Ishikawa (cell line): ENCODE results near the gene EIF4E.

ENCODE experiments used
- EP300 ChIP-seq: IDR thresholded peaks from 2 replicates; pipeline ENCODE4 v1.6.1; 2012; ENCODE audit warnings: borderline replicate concordance
- NFIC ChIP-seq: IDR thresholded peaks from 2 replicates; pipeline ENCODE4 v1.6.1; 2012
- YY1 ChIP-seq: IDR thresholded peaks from 2 replicates; pipeline ENCODE4 v1.6.1; 2012; ENCODE audit warnings: low read depth
- TF ChIP-seq, protein P1 (sequence below): IDR thresholded peaks from 2 replicates; pipeline ENCODE4 v1.6.1; 2012; ENCODE audit warnings: low read depth, mild to moderate bottlenecking
- TF ChIP-seq, protein P2 (sequence below): IDR thresholded peaks from 2 replicates; pipeline ENCODE4 v1.6.1; 2012

DNA sequence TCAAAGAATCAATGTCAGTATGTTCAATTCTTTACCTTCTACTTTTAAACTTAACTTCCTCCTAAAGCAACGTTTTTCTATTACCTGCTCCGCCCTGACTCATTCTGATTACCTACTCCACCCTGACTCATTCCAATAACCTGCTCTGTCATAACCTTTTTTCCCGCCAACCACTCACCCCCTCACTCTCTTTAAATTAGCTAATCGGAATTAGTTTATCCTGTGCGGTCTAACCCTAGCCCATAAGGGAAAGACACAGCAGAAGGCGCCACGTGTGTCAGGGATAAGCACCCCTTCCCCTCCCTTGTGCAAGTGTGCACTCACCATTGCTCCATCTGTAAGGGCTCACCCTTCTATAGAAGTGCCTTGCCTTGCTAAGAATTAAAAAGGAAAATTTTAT, 64.4 kb downstream of the EIF4E start:
- TF ChIP-seq, protein P1, sequence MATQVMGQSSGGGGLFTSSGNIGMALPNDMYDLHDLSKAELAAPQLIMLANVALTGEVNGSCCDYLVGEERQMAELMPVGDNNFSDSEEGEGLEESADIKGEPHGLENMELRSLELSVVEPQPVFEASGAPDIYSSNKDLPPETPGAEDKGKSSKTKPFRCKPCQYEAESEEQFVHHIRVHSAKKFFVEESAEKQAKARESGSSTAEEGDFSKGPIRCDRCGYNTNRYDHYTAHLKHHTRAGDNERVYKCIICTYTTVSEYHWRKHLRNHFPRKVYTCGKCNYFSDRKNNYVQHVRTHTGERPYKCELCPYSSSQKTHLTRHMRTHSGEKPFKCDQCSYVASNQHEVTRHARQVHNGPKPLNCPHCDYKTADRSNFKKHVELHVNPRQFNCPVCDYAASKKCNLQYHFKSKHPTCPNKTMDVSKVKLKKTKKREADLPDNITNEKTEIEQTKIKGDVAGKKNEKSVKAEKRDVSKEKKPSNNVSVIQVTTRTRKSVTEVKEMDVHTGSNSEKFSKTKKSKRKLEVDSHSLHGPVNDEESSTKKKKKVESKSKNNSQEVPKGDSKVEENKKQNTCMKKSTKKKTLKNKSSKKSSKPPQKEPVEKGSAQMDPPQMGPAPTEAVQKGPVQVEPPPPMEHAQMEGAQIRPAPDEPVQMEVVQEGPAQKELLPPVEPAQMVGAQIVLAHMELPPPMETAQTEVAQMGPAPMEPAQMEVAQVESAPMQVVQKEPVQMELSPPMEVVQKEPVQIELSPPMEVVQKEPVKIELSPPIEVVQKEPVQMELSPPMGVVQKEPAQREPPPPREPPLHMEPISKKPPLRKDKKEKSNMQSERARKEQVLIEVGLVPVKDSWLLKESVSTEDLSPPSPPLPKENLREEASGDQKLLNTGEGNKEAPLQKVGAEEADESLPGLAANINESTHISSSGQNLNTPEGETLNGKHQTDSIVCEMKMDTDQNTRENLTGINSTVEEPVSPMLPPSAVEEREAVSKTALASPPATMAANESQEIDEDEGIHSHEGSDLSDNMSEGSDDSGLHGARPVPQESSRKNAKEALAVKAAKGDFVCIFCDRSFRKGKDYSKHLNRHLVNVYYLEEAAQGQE, result no peak
- TF ChIP-seq YY1, result no peak
- no peak for TF ChIP-seq NFIC
- TF ChIP-seq, protein P2, sequence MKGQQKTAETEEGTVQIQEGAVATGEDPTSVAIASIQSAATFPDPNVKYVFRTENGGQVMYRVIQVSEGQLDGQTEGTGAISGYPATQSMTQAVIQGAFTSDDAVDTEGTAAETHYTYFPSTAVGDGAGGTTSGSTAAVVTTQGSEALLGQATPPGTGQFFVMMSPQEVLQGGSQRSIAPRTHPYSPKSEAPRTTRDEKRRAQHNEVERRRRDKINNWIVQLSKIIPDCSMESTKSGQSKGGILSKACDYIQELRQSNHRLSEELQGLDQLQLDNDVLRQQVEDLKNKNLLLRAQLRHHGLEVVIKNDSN, result no peak
- no peak for TF ChIP-seq EP300
